Measurements from ENCODE around the gene KIF25. TPM values are rescaled to one million over a fixed set of nuclear protein-coding genes. Genes with fewer than 3 reads are reported as not detected.

Gene KIF25
- total RNA-seq, 1 donor from 2014 or later = not detected

DNA sequence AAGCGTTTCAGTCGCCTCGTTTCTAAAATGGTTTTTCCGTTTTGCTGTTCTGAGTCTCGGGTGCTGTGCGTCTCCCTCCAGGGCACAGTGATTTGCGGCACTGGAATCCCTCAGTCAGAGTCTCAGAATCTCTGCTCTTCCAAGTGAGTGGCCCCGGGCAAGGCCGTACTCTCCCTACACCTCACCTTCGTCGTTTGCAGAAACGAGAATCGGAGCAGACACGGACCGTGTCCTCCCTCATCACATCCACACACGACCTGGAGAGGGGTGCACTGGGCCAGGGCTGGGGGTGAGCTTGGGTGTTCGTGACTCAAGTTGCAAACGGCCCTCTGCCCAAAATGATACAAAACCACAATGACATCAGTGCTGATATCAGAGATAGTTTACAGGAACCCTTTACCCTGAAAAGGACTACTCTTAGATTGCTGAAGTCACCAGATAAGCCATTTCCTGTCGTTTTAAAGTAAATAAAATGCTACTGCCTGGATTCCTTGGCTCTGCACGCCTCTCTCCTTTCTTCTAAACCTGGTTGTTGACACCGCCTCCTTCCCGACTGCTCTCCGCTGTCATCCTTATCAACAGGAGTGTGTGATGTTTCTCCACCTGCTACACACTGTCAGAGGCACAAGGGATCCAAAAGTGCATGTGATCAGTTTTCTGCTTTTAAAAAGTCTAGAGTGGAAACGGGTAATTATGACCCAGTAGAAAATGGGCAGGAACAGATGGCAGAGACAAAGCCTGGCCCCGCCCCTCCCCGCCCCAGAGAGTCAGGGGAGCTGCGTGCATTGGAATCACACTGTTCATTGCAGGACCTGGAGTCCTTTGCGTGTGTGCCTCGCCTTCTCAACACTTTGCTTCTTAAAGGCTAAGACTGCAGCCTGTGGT is 38.4 kb downstream of the KIF25 start:
- H3K27ac Mint-ChIP-seq = peak overlapping the region; percentile 64
- peaks cover 7% of the 10 kb centered on the region for H3K4me1 Mint-ChIP-seq
- peaks cover 15% of the 10 kb centered on the region for H3K9me3 Mint-ChIP-seq
- H3K4me3 Mint-ChIP-seq = peak overlapping the region; percentile 78
- H3K36me3 Mint-ChIP-seq (ENCODE audit: low read depth) = peaks cover 1% of the 10 kb centered on the region
- intact Hi-C loops (cut with micrococcal nuclease) = no loop called here
- H3K27me3 Mint-ChIP-seq = peaks cover 22% of the 10 kb centered on the region
- no peak for DNase-seq

GRCh38 chr6:168037242-168037641 is 39.8 kb downstream of the KIF25 start:
- intact Hi-C loops (cut with micrococcal nuclease) = no loop called here
- H3K4me1 Mint-ChIP-seq = peaks cover 7% of the 10 kb centered on the region
- H3K27me3 Mint-ChIP-seq = peaks cover 22% of the 10 kb centered on the region
- peaks cover 15% of the 10 kb centered on the region for H3K9me3 Mint-ChIP-seq
- H3K36me3 Mint-ChIP-seq (ENCODE audit: low read depth) = peaks cover 1% of the 10 kb centered on the region
- H3K4me3 Mint-ChIP-seq = no peak overlapping the region
- no peak overlapping the region for H3K27ac Mint-ChIP-seq
- DNase-seq = no peak

DNA sequence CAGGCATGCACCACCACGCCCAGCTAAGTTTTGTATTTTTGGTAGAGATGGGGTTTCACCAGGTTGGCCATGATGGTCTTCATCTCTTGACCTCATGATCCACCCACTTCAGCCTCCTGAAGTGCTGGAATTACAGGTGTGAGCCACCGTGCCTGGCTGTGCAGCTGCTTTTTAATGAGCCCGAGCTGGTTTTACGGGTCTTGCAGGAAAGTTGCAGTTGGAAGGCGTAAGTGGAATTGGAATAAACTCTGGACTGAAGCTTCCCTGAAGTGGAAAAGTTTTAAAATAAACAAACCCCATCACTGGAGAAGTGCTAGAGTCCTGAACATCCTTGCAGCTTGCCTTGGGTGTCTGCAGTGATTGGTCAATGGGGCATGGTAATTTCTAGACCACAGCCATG is 40.4 kb downstream of the KIF25 start:
- H3K4me3 Mint-ChIP-seq = no peak overlapping the region
- H3K27ac Mint-ChIP-seq = no peak overlapping the region
- no peak for DNase-seq
- peaks cover 7% of the 10 kb centered on the region for H3K4me1 Mint-ChIP-seq
- H3K27me3 Mint-ChIP-seq = peaks cover 22% of the 10 kb centered on the region
- intact Hi-C loops (cut with micrococcal nuclease) = no loop called here
- H3K9me3 Mint-ChIP-seq = peaks cover 15% of the 10 kb centered on the region
- peaks cover 1% of the 10 kb centered on the region for H3K36me3 Mint-ChIP-seq (ENCODE audit: low read depth)

DNA sequence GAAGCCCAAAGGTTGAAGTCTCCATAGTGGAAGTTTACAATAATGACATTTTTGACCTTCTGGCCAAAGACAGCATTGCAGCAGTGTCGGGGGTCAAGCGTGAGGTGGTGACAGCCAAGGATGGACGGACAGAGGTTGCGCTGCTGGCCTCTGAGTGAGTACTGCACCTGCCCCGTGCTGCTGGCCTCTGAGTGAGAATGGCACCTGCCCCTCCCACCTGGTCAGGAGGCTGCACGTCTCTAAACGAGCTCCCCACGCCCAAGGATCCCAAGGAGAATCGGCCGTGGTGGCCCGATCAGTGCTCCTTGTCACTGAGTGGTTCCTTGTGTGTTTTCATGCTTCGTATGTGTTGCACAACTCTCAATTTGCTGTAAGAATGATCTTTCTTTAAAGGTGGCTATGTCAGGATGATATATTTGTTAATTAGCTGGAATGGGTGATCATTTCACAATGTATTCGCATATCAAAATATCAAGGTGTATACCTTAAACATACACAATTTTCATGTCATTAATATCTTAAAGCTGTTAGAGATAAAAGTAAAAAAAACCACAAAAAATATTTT is 41.2 kb downstream of the KIF25 start:
- Mint-ChIP-seq H3K27me3 (peaks cover 19% of the 10 kb centered on the region), H3K36me3 (ENCODE audit: low read depth) (peaks cover 1% of the 10 kb centered on the region), H3K27ac (no peak overlapping the region), H3K4me1 (peaks cover 7% of the 10 kb centered on the region), H3K9me3 (peaks cover 15% of the 10 kb centered on the region), H3K4me3 (no peak overlapping the region)
- no peak for DNase-seq
- intact Hi-C loops (cut with micrococcal nuclease) = no loop called here

- Mint-ChIP-seq H3K9me3 (peaks cover 15% of the 10 kb centered on the region), H3K4me3 (no peak overlapping the region), H3K27ac (no peak overlapping the region), H3K27me3 (peaks cover 17% of the 10 kb centered on the region), H3K36me3 (ENCODE audit: low read depth) (peaks cover 1% of the 10 kb centered on the region), H3K4me1 (peaks cover 7% of the 10 kb centered on the region)
- DNase-seq = no peak
- intact Hi-C loops (cut with micrococcal nuclease) = no loop called here
These were observed 41.8 kb downstream of the KIF25 start for GRCh38 chr6:168039301-168039700.

- no peak overlapping the region for H3K4me3 Mint-ChIP-seq
- H3K36me3 Mint-ChIP-seq (ENCODE audit: low read depth) = peaks cover 1% of the 10 kb centered on the region
- no peak overlapping the region for H3K27ac Mint-ChIP-seq
- H3K9me3 Mint-ChIP-seq = peaks cover 15% of the 10 kb centered on the region
- intact Hi-C loops (cut with micrococcal nuclease) = no loop called here
- peaks cover 7% of the 10 kb centered on the region for H3K4me1 Mint-ChIP-seq
- no peak for DNase-seq
- peaks cover 11% of the 10 kb centered on the region for H3K27me3 Mint-ChIP-seq
These were observed 42.4 kb downstream of the KIF25 start for GRCh38 chr6:168039849-168040248.

DNA sequence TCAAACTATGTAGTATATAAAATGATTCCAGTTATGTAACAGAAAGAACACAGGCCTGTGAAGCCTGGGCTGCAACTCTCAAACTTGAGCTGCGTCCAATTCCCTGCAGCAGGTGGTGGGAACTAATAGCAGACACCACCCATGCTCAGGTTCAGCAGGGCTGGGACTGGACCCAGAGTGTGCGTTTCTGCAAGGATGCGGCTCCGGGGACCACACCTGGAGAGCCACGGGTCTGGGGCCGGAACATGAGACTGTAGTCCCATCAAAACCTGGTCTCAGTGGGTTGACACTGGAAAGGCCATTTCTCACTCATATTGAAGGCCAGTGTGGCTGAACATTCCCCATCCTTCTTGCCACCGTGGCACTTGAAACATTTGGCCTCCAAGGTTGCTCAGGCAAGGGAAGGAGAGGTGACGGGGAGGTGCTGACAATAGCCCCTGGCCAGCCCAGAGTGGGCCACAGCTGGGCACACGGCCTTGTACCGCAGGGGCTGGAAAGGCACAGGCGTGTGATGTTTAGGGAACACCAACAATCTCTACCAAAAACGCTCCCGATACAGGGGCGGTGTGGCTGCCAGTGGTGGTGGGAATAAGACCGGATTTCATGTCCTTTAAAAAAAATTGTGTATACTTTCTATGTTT is 43.5 kb downstream of the KIF25 start:
- no peak overlapping the region for H3K27ac Mint-ChIP-seq
- peaks cover 15% of the 10 kb centered on the region for H3K9me3 Mint-ChIP-seq
- peaks cover 3% of the 10 kb centered on the region for H3K27me3 Mint-ChIP-seq
- peaks cover 1% of the 10 kb centered on the region for H3K36me3 Mint-ChIP-seq (ENCODE audit: low read depth)
- DNase-seq = no peak
- H3K4me3 Mint-ChIP-seq = no peak overlapping the region
- H3K4me1 Mint-ChIP-seq = peaks cover 2% of the 10 kb centered on the region
- intact Hi-C loops (cut with micrococcal nuclease) = no loop called here

- Mint-ChIP-seq H3K27ac (no peak overlapping the region), H3K27me3 (no peaks in the 10 kb centered on the region), H3K36me3 (ENCODE audit: low read depth) (peaks cover 1% of the 10 kb centered on the region), H3K9me3 (peaks cover 9% of the 10 kb centered on the region), H3K4me3 (no peak overlapping the region), H3K4me1 (no peaks in the 10 kb centered on the region)
- DNase-seq = no peak
- intact Hi-C loops (cut with micrococcal nuclease) = no loop called here
These were observed 44.5 kb downstream of the KIF25 start for GRCh38 chr6:168041928-168042327.

GRCh38 chr6:168042426-168043192 is 45.1 kb downstream of the KIF25 start:
- Mint-ChIP-seq H3K27me3 (no peaks in the 10 kb centered on the region), H3K27ac (no peak overlapping the region), H3K4me3 (no peak overlapping the region), H3K9me3 (peaks cover 5% of the 10 kb centered on the region), H3K4me1 (no peaks in the 10 kb centered on the region), H3K36me3 (ENCODE audit: low read depth) (no peaks in the 10 kb centered on the region)
- no peak for DNase-seq
- intact Hi-C loops (cut with micrococcal nuclease) = no loop called here

- Mint-ChIP-seq H3K4me3 (no peak overlapping the region), H3K4me1 (no peaks in the 10 kb centered on the region), H3K36me3 (ENCODE audit: low read depth) (no peaks in the 10 kb centered on the region), H3K27me3 (no peaks in the 10 kb centered on the region), H3K9me3 (peaks cover 3% of the 10 kb centered on the region), H3K27ac (no peak overlapping the region)
- intact Hi-C loops (cut with micrococcal nuclease) = no loop called here
- DNase-seq = no peak
These were observed 45.8 kb downstream of the KIF25 start for GRCh38 chr6:168043193-168043847.

- Mint-ChIP-seq H3K9me3 (no peaks in the 10 kb centered on the region), H3K27ac (no peak overlapping the region), H3K4me3 (no peak overlapping the region), H3K27me3 (no peaks in the 10 kb centered on the region), H3K4me1 (no peaks in the 10 kb centered on the region), H3K36me3 (ENCODE audit: low read depth) (no peaks in the 10 kb centered on the region)
- DNase-seq = no peak
- intact Hi-C loops (cut with micrococcal nuclease) = no loop called here
These were observed 46.5 kb downstream of the KIF25 start for GRCh38 chr6:168043848-168044415.

DNA sequence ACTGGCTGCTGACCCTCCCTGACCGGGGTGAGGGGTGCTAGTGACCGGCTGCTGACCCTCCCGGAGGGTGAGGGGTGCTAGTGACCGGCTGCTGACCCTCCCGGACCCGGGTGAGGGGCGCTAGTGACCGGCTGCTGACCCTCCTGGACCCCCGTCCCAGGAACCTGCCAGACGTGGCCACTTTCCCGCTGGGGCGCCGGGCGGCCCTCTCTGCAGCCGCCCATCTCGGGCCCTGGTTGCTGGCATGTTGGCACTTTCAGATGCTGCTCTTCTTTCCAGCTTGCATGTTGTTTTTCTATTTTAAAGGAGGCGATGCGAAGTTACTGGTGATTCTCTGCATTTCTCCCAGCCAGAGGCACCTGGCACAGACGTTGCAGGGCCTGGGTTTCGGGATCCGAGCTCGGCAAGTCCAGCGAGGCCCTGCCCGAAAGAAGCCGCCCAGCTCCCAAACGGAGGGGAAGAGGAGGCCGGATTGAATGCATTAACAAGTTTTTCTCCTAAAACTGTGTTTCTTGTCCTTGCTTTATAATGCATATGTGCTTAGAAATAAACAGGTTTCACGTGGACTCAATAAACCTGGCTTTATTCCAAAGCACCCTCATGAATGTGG is 47.2 kb downstream of the KIF25 start:
- no peaks in the 10 kb centered on the region for H3K9me3 Mint-ChIP-seq
- no peaks in the 10 kb centered on the region for H3K27me3 Mint-ChIP-seq
- intact Hi-C loops (cut with micrococcal nuclease) = no loop called here
- H3K36me3 Mint-ChIP-seq (ENCODE audit: low read depth) = no peaks in the 10 kb centered on the region
- no peaks in the 10 kb centered on the region for H3K4me1 Mint-ChIP-seq
- no peak overlapping the region for H3K4me3 Mint-ChIP-seq
- DNase-seq = no peak
- H3K27ac Mint-ChIP-seq = no peak overlapping the region

All from activated CD4-positive, alpha-beta T cell treated with anti-CD3 and anti-CD28 coated beads, Interleukin-2, amount 10 ng/mL, durations not matched to agents 24 days and 14 days (primary cell).